ENCODE results near the gene CYP3A5.

DNA sequence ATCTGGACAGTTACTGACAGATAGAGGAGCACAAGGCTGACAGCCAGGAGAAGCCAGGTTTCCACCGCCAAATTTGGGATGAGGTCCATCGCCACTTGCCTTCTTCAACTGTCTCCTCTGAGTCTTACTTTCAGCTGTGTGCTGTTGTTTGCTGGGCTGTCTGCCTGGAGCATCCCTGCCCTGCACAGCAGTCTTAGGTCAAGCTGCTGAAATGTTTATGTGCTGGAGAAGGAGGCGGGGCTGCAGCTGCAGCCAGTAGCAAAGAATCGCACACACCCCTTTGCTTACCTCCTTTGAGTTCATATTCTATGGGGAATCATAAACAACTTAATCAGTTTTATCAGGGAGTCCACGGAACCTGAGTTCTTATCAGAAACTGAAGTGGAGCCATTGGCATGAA is 20.1 kb upstream of the CYP3A5 start:
- TF ChIP-seq, protein P1, sequence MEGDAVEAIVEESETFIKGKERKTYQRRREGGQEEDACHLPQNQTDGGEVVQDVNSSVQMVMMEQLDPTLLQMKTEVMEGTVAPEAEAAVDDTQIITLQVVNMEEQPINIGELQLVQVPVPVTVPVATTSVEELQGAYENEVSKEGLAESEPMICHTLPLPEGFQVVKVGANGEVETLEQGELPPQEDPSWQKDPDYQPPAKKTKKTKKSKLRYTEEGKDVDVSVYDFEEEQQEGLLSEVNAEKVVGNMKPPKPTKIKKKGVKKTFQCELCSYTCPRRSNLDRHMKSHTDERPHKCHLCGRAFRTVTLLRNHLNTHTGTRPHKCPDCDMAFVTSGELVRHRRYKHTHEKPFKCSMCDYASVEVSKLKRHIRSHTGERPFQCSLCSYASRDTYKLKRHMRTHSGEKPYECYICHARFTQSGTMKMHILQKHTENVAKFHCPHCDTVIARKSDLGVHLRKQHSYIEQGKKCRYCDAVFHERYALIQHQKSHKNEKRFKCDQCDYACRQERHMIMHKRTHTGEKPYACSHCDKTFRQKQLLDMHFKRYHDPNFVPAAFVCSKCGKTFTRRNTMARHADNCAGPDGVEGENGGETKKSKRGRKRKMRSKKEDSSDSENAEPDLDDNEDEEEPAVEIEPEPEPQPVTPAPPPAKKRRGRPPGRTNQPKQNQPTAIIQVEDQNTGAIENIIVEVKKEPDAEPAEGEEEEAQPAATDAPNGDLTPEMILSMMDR (IDR thresholded peaks at IDR 0.05; ENCODE audit: borderline replicate concordance, extremely low read depth, low read length, poor library complexity, severe bottlenecking) = no peak
- TF ChIP-seq EZH2 (IDR thresholded peaks at IDR 0.05; ENCODE audit: borderline replicate concordance, low read depth, low read length, severe bottlenecking) = no peak
